CD4-positive, alpha-beta T cell treated with Interleukin-1 beta for 1 hour (primary cell): ENCODE data around the gene NOL6.
"Not testable (repeated sequence)": the region's sequence is repeated elsewhere in the genome, so short reads cannot be mapped to it uniquely, and the experiment has no call there.

ENCODE experiments used
- DNase-seq, 2 donors: peaks; one replicate each; pipeline ENCODE4 v3.0.0-alpha.2; 2020 to 2022

The NOL6 gene

GRCh38 chr9:33473643-33474352 lies at the start of gene NOL6:
NOL6 (minus strand) TSS chr9:33473924; CDS start chr9:33473842, 82 bp downstream.
- DNase-seq = peak; percentile 98 to 99

GRCh38 chr9:33521861-33522260 lies 48.1 kb upstream of the NOL6 start:
- not testable (repeated sequence) for DNase-seq

- not testable (repeated sequence) for DNase-seq
Measured at GRCh38 chr9:33517934-33518577, 44.3 kb upstream of the NOL6 start.

GRCh38 chr9:33517373-33517772 lies 43.6 kb upstream of the NOL6 start:
- peak in 1 of 2 donors; percentile 30 for DNase-seq

- DNase-seq = not testable (repeated sequence)
Measured at GRCh38 chr9:33516397-33516796, 42.7 kb upstream of the NOL6 start.

DNA sequence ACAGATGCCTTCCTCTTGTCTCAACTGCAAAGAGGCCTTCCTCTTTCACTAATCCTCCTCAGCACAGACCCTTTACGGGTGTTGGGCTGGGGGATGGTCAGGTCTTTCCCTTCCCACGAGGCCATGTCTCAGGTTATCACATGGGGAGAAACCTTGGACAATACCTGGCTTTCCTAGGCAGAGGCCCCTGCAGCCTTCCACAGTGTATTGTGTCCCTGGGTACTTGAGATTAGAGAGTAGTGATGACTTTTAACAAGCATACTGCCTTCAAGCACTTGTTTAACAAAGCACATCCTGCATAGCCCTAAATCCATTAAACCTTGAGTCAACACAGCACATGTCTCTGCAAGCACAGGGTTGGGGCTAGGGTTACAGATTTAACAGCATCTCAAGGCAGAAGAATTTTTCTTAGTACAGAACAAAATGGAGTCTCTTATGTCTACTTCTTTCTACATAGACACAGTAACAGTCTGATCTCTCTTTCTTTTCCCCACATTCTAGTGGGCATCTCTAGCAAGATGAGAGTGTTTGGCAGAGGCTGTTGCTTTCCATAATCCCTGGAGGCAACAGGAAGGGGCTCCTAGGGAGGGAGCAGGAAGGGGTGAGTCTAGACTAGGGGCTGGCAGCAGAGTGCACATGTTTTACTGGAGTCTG lies 41.7 kb upstream of the NOL6 start:
- not testable (repeated sequence) for DNase-seq

- DNase-seq = not testable (repeated sequence)
Measured at GRCh38 chr9:33512535-33512934, 38.8 kb upstream of the NOL6 start.

DNA sequence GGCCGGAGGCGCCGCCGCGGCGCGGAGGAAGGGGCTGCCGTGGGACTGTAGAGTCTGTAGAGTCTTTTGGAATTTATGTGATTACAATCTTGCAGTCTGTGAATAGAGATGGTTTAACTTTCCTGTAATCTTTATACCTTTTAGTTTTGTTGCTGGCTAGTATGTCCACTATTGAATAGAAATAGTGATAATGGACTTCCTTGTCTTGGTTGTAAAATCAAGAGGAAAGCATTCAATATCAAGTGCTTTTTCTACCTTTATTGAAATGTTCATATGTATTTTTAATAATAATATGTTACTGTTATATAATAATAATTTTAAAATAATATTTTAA lies 37.4 kb upstream of the NOL6 start:
- DNase-seq = not testable (repeated sequence)

- peak; percentile 22 to 28 for DNase-seq
Measured at GRCh38 chr9:33510262-33511183, 36.8 kb upstream of the NOL6 start.

DNA sequence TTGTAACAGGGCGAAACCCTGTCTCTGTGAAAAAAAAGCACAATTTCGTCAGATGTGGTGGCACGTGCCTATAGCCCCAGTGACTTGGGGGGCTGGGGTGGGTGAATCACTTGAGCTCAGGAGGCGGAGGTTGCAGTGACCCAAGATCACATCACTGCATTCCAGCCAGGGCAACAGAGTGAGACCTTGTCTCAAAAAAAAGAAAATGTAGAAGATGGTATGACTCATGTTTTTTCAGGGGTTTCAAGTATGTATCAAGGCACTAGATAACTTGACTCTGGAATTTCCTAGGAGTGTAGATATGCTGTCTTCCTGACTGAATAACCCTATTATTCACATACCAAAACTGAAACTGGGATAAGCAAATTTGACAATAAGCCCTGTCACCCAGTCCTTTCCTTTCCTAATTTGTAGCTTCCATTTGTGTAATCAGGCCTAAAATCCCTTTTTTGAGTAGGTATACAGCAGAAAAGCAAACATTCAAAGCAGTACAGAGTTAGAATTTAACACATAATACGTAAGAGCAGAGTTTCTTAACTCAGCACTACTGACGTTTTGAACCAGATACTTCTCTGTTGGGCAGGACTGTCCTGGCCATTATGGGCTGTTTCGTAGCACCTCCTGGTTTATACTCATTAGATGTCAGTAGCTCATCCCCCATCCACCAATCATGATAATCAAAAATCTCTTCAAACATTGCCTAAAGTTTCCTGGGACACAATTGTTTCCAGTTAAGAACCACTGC lies 33.1 kb upstream of the NOL6 start:
- DNase-seq = no peak

GRCh38 chr9:33498387-33498786 lies 24.7 kb upstream of the NOL6 start:
- no peak for DNase-seq

DNA sequence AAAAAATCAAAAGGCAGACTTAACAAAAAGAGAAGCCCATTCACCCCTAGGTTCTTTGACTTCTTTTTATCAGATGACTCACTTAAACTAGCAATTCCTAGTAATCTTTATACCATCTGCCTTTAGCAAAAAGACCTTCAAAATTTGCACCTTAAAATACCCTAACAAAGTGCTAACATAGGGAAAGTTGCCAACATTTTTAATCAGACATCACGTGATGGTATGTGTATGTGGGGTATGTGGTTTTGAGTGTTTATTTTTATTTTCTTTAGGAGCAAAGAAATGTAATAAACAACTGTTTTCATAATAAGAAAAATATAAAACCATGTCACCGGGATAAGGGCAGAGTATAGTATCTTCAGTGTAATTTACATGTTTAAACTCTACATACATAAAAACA lies 20.1 kb upstream of the NOL6 start:
- DNase-seq = not testable (repeated sequence)

DNA sequence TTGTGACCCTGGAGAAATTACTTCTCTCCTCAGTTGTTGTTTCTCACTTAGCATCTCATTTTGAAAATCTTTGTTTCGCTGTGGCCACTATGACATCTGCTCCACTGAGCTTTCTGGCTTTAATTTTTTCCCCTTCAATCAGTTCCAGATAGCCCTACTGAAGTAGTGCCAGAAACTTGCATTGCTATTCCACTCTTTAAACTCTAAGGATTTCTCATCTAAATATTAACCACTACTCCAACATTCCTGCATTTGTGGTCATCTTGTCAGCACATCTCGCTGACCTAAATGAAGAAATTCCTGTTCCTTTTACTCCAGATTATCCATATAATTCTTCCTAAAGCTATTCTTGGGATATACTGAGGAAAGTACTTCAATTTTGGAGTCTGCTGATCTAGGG lies 15.3 kb upstream of the NOL6 start:
- DNase-seq = no peak

DNA sequence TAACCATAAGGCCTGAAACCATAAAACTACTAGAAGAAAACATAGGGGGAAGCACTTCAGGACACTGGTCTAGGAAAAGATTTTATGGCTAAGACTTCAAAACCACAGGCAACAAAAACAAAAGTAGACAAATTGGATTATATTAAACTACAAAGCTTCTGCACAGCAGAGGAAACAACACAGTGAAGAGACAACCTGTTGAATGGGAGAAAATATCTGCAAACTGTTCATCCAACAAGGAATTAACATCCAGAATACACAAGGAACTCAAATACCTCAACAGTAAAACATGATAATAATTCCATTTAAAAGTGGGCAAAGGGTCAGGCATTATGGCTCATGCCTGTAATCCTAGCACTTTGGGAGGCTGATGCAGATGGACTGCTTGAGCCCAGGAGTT lies 11.6 kb upstream of the NOL6 start:
- not testable (repeated sequence) for DNase-seq

- no peak for DNase-seq
Measured at GRCh38 chr9:33480976-33481375, 7.3 kb upstream of the NOL6 start.

GRCh38 chr9:33480106-33480505 lies 6.4 kb upstream of the NOL6 start:
- DNase-seq = no peak

DNA sequence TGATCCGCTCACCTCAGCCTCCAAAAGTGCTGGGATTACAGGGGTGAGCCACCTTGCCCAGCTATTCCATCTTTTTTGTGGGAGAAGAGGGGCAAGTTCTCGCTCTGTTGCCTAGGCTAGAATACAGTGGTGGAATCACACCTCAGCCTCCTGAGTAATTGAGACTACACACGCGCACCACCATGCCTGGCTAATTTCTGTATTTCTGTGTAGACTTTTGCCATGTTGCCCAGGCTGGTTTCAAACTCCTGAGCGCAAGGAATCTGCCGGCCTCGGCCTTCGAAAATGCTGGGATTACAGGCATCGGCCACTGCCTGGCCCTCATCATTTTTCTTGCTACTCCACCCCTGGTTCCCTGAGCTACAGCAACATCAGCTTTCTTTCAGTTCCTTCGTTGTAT lies 2.8 kb upstream of the NOL6 start:
- no peak for DNase-seq

DNA sequence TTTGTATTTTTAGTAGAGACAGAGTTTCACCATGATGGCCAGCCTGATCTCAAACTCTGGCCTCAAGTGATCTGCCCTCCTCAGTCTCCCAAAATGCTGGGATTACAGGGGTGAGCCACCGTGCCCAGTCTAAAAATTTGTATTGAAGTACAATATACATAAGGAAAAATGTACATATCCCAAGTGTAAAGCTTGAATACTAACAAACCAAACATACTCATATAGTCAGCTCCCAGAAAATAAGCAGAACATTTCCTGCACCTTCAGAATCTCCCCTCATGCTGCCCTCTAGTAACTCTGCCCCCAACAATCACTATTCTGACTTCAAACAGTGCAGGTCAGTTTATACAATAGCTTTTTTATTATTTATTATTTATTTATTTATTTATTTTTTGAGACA lies 1.6 kb upstream of the NOL6 start:
- DNase-seq = no peak

DNA sequence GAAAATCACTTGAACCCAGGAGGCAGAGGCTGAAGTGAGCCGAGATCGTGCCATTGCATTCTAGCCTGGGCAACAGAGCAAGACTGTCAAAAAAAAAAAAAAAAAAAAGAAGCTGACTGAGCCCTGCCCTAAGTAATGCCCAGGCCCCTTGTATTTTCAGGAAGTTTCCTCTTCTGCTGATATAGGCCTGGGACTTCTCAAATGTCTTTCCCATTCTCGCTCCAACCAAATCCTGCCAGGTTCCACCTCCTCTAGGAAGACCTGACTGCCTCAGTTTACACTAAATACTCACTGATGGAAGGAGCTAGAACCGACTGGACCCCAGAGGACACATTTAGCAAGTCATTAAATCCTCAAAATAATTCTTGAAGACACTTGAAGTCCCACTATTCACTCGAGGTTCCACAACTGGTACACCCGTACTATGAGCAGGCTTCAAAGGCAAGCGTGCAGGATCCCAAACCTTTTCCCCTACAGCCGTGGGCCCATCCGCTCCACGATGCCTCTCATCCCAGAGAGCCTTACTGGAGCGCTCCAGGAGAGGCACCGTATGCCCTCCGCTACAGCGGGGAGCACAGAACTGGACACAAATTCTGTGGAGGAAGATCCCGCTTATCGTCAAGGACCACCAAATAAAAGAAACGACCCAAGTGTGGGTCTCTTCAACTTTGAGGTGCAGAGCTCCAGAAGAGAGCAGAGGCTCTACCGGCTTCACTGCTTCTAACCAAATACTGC lies 676 bp downstream of the NOL6 start:
- no peak for DNase-seq

- DNase-seq = no peak
Measured at GRCh38 chr9:33472171-33472880, 1.4 kb downstream of the NOL6 start.

GRCh38 chr9:33471361-33471760 lies 2.4 kb downstream of the NOL6 start:
- DNase-seq = no peak
